ENCODE measurements around the gene UROC1.

DNA sequence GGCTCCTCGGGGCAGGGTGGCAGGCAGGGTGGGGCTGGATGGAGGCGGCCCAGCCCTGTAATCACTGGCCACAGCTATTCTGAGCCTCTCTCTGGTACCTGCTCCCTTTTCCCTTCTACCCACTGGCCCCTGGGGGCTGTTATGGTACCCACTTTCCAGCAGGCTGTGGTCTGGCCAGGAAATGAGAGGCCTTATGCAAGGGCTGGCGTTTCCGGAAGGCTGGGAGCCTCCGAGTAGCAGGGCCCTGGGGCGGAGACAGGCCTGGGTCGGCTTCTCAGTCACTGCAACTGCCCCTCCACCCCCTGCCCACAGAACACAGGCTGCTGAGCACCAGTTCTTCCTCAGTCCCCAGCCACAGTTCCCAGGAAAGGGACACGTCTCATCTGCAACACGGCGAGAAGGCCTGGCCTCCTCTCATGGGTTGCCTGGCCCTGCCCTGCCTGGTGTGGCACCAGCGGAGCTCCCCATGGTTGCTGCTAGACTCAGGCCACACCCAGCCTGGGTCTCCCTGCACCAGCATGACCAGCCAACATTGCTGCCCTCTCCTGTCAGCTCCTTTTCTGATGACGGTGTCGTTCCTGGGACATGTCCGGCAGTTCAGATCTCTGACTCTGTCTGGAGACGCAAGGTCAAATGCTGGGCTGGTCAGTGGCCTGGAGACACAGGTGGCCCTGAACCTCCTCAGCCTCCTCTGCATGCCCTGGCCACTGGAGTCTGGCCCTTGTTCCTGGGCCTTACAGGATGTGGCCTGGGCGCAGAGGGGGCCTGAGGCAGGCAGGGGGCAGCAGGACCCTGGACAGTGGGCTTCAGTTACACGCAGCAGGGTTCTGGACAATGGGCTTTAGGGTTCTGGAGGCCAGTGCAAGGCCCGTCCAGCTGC is 12.8 kb upstream of the UROC1 start:
- TF ChIP-seq, protein P1, sequence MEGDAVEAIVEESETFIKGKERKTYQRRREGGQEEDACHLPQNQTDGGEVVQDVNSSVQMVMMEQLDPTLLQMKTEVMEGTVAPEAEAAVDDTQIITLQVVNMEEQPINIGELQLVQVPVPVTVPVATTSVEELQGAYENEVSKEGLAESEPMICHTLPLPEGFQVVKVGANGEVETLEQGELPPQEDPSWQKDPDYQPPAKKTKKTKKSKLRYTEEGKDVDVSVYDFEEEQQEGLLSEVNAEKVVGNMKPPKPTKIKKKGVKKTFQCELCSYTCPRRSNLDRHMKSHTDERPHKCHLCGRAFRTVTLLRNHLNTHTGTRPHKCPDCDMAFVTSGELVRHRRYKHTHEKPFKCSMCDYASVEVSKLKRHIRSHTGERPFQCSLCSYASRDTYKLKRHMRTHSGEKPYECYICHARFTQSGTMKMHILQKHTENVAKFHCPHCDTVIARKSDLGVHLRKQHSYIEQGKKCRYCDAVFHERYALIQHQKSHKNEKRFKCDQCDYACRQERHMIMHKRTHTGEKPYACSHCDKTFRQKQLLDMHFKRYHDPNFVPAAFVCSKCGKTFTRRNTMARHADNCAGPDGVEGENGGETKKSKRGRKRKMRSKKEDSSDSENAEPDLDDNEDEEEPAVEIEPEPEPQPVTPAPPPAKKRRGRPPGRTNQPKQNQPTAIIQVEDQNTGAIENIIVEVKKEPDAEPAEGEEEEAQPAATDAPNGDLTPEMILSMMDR (IDR thresholded peaks at IDR 0.05), result no peak
- TF ChIP-seq EP300 (IDR thresholded peaks at IDR 0.05) (no peak), POLR2AphosphoS5 (IDR thresholded peaks at IDR 0.05) (no peak)
